ENCODE data around the gene ZNF407.

Gene ZNF407

GRCh38 chr18:75031717-75032317, 434.1 kb downstream of the ZNF407 start:
- no peaks in the 10 kb centered on the region for H3K9me3 Mint-ChIP-seq
- H3K36me3 Mint-ChIP-seq = peaks cover 18% of the 10 kb centered on the region
- H3K4me3 Mint-ChIP-seq = no peak overlapping the region
- H3K27me3 Mint-ChIP-seq = no peaks in the 10 kb centered on the region
- H3K27ac Mint-ChIP-seq = no peak overlapping the region
- H3K4me1 Mint-ChIP-seq = peaks cover 4% of the 10 kb centered on the region
- DNase-seq (ENCODE audit: low spot score in 2 of 2) (no peak), ATAC-seq (ENCODE audit: low read depth) (no peak)

GRCh38 chr18:75033516-75033915, 435.8 kb downstream of the ZNF407 start:
- H3K27ac Mint-ChIP-seq = no peak overlapping the region
- H3K9me3 Mint-ChIP-seq = no peaks in the 10 kb centered on the region
- peaks cover 11% of the 10 kb centered on the region for H3K36me3 Mint-ChIP-seq
- H3K4me1 Mint-ChIP-seq = peaks cover 4% of the 10 kb centered on the region
- H3K4me3 Mint-ChIP-seq = no peak overlapping the region
- DNase-seq (ENCODE audit: low spot score in 2 of 2) = no peak
- ATAC-seq (ENCODE audit: low read depth) = no peak
- H3K27me3 Mint-ChIP-seq = no peaks in the 10 kb centered on the region

GRCh38 chr18:75034937-75035336, 437.3 kb downstream of the ZNF407 start:
- Mint-ChIP-seq H3K27me3 (no peaks in the 10 kb centered on the region), H3K27ac (no peak overlapping the region), H3K4me1 (no peaks in the 10 kb centered on the region), H3K9me3 (no peaks in the 10 kb centered on the region), H3K36me3 (peaks cover 10% of the 10 kb centered on the region), H3K4me3 (no peak overlapping the region)
- ATAC-seq (ENCODE audit: low read depth) (no peak), DNase-seq (ENCODE audit: low spot score in 2 of 2) (no peak)

DNA sequence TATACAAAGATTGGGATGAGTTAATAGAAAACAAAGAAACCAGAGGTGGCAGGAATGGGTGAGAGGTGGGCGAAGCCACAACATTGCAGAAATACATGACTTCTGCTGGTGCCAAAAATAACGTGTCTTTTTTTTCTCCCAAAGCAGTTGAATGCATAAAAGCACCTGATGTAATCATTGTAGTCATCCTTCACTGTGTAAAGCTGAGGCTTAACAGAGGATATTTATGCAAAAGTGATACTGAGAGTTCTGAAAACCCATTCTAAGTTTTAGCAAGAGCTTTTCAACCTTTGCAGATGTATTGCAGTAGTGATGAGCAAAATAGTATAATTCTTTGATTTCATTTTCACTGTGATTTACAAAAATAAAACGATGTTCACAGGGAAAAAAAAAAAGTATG, 438.3 kb downstream of the ZNF407 start:
- Mint-ChIP-seq H3K27ac (no peak overlapping the region), H3K36me3 (peaks cover 10% of the 10 kb centered on the region), H3K27me3 (no peaks in the 10 kb centered on the region), H3K4me1 (no peaks in the 10 kb centered on the region), H3K4me3 (no peak overlapping the region), H3K9me3 (no peaks in the 10 kb centered on the region)
- ATAC-seq (ENCODE audit: low read depth) (no peak), DNase-seq (ENCODE audit: low spot score in 2 of 2) (no peak)

DNA sequence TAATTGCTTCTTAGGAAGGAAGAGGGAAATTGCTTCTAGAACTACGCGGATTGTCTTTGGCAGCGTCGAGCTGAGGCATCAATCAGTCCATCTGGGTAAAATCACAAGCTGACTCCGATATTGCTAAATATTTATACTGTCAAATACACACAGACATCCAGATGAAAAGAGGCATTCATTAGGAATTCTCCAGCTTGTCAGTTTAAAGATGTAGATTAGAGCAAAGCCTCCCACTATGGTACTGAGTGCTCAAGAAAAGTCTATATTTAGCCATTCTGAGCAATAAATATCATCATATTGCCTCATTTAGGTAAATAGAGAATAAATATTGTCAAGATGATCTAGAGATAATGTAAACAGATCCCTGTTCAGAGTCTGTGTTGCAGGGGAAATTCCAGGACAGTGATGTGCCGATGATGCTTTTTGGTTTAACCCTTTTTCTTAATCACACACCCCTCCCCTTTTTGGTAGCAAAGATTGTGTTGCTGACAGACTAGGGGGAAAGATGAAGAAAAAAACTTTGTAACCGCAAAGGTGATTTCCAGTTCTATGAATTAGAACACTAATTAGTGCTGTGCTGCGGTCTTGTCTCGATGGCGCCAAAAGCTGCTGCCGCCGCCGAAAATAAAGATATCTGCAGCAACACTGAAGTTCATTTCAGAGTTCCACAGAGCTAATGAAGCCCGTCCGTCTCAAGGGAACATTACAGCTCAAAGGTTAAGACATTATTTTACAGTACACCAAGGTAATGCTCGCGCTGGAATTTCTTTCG, 439.4 kb downstream of the ZNF407 start:
- Mint-ChIP-seq H3K9me3 (no peaks in the 10 kb centered on the region), H3K4me1 (peaks cover 3% of the 10 kb centered on the region), H3K27me3 (no peaks in the 10 kb centered on the region), H3K4me3 (no peak overlapping the region), H3K36me3 (peaks cover 10% of the 10 kb centered on the region), H3K27ac (no peak overlapping the region)
- ATAC-seq (ENCODE audit: low read depth) (no peak), DNase-seq (ENCODE audit: low spot score in 2 of 2) (no peak)

GRCh38 chr18:75037689-75037955, 440.0 kb downstream of the ZNF407 start:
- no peak overlapping the region for H3K4me3 Mint-ChIP-seq
- H3K27ac Mint-ChIP-seq = no peak overlapping the region
- ATAC-seq (ENCODE audit: low read depth) = no peak
- H3K9me3 Mint-ChIP-seq = no peaks in the 10 kb centered on the region
- no peaks in the 10 kb centered on the region for H3K27me3 Mint-ChIP-seq
- peaks cover 11% of the 10 kb centered on the region for H3K36me3 Mint-ChIP-seq
- DNase-seq (ENCODE audit: low spot score in 2 of 2) = no peak
- peaks cover 3% of the 10 kb centered on the region for H3K4me1 Mint-ChIP-seq

GRCh38 chr18:75041586-75041985, 443.9 kb downstream of the ZNF407 start:
- Mint-ChIP-seq H3K36me3 (peaks cover 6% of the 10 kb centered on the region), H3K27me3 (no peaks in the 10 kb centered on the region), H3K4me1 (peaks cover 3% of the 10 kb centered on the region), H3K4me3 (no peak overlapping the region), H3K9me3 (no peaks in the 10 kb centered on the region), H3K27ac (no peak overlapping the region)
- ATAC-seq (ENCODE audit: low read depth) (no peak), DNase-seq (ENCODE audit: low spot score in 2 of 2) (no peak)

DNA sequence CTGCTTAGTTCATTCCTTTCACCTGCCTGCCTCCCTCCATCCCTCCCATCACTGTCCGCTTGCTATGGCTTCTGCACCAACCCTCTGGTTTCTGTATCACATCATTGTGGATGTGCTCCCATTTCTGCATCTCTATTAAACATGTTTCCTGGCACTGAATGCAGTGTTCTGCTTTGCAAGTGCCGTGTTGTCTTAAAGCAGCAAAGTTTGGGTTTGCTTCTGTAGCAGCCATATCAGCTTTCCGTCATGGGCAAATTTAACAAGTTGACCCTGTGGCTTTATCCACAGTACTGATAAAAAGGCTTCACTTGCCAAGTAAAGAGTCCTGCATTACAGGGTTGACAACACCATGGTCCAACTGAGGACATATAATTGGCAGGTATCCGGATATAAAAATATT, 445.8 kb downstream of the ZNF407 start:
- ATAC-seq (ENCODE audit: low read depth) (no peak), DNase-seq (ENCODE audit: low spot score in 2 of 2) (no peak)
- peaks cover 11% of the 10 kb centered on the region for H3K36me3 Mint-ChIP-seq
- H3K27me3 Mint-ChIP-seq = no peaks in the 10 kb centered on the region
- no peak overlapping the region for H3K4me3 Mint-ChIP-seq
- no peaks in the 10 kb centered on the region for H3K9me3 Mint-ChIP-seq
- H3K4me1 Mint-ChIP-seq = peaks cover 3% of the 10 kb centered on the region
- H3K27ac Mint-ChIP-seq = no peak overlapping the region

DNA sequence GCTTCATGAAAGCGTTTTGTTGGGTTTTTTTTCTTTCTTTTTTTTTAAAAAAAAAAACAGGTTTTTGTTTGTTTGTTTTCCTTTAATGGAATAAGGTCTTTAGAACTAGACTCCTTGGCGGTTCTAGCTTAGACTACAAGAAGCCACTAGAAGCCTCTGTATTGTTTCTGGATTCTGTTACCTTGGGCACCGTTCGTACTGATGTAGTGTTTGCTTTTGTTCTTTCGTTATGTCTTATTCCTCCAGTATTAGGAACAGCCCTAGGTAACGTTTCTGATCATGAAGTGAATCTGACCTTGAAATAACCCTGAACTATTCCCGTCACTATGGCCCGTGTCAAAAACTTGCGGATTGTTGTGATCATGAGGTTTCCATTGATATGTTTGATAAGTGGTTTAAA, 446.6 kb downstream of the ZNF407 start:
- Mint-ChIP-seq H3K4me3 (no peak overlapping the region), H3K27ac (no peak overlapping the region), H3K27me3 (no peaks in the 10 kb centered on the region), H3K4me1 (peaks cover 3% of the 10 kb centered on the region), H3K9me3 (no peaks in the 10 kb centered on the region), H3K36me3 (peaks cover 11% of the 10 kb centered on the region)
- DNase-seq (ENCODE audit: low spot score in 2 of 2) (no peak), ATAC-seq (ENCODE audit: low read depth) (no peak)

GRCh38 chr18:75044791-75045190, 447.1 kb downstream of the ZNF407 start:
- Mint-ChIP-seq H3K27ac (no peak overlapping the region), H3K4me3 (no peak overlapping the region), H3K4me1 (peaks cover 3% of the 10 kb centered on the region), H3K27me3 (no peaks in the 10 kb centered on the region), H3K36me3 (peaks cover 14% of the 10 kb centered on the region), H3K9me3 (no peaks in the 10 kb centered on the region)
- ATAC-seq (ENCODE audit: low read depth) (no peak), DNase-seq (ENCODE audit: low spot score in 2 of 2) (no peak)

DNA sequence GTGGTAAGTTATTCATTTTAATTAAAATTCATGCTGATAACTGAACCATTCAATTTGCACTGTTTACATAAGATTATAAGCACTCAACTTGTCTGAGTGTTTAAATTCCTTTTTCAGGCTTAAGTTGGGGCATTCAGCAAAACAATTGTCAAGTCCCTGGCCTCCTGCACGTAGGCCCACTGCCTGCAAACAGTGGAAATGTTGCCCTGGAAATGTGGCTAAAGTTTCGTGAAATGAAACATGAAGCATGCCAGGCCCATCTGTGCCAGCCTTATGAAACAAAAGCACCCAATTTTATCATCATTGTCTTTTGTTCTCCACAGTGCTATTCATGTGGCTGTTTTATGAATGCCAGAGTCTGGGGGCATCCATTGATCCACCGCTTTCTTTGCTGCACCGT, 447.6 kb downstream of the ZNF407 start:
- Mint-ChIP-seq H3K27ac (no peak overlapping the region), H3K4me3 (no peak overlapping the region), H3K27me3 (no peaks in the 10 kb centered on the region), H3K9me3 (no peaks in the 10 kb centered on the region), H3K36me3 (peaks cover 14% of the 10 kb centered on the region), H3K4me1 (peaks cover 3% of the 10 kb centered on the region)
- DNase-seq (ENCODE audit: low spot score in 2 of 2) (no peak), ATAC-seq (ENCODE audit: low read depth) (no peak)

GRCh38 chr18:75047240-75047961, 449.7 kb downstream of the ZNF407 start:
- Mint-ChIP-seq H3K27ac (no peak overlapping the region), H3K9me3 (no peaks in the 10 kb centered on the region), H3K36me3 (peaks cover 14% of the 10 kb centered on the region), H3K4me3 (no peak overlapping the region), H3K27me3 (no peaks in the 10 kb centered on the region), H3K4me1 (no peaks in the 10 kb centered on the region)
- DNase-seq (ENCODE audit: low spot score in 2 of 2) (no peak), ATAC-seq (ENCODE audit: low read depth) (no peak)

DNA sequence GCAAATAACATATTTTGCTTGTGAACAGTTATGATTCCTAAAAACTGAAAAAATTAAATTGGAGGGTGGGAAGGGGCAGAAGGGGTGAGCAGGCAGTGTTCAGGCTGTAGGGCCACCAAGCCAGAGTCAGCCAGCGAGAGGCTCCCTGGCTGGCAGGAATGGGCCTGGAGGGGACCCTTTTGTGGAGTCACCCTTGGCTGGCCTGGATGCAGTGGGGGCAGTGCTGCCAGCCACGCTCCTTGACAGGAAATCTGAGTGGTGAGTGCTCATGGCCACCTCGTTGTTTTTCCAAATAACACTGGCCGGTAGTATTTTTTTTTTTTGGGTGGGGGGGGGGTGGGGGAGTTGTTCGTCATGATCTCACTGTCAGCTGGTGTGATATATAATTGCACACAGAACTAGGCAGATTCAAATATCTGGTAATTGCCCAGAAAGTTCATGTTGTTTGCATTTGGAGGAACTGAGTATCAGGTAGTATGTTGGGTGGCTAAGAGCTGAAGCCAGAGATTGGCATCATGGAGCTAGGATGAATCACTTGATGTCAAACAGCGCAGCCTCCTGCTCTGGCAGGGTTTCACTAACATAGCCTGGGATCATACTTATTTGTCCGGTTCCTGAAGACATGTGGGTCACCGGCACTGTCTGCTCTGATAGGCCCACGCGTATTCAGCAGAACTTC, 451.2 kb downstream of the ZNF407 start:
- Mint-ChIP-seq H3K36me3 (peaks cover 9% of the 10 kb centered on the region), H3K9me3 (no peaks in the 10 kb centered on the region), H3K4me3 (no peak overlapping the region), H3K27ac (no peak overlapping the region), H3K27me3 (no peaks in the 10 kb centered on the region), H3K4me1 (no peaks in the 10 kb centered on the region)
- DNase-seq (ENCODE audit: low spot score in 2 of 2) (no peak), ATAC-seq (ENCODE audit: low read depth) (no peak)

GRCh38 chr18:75049455-75049789, 451.8 kb downstream of the ZNF407 start:
- peaks cover 9% of the 10 kb centered on the region for H3K36me3 Mint-ChIP-seq

More at GRCh38 chr18:75049455-75049789, 451.8 kb downstream of the ZNF407 start:
- Mint-ChIP-seq H3K4me3 (no peak overlapping the region), H3K4me1 (no peaks in the 10 kb centered on the region), H3K27ac (no peak overlapping the region), H3K9me3 (no peaks in the 10 kb centered on the region), H3K27me3 (no peaks in the 10 kb centered on the region)
- DNase-seq (ENCODE audit: low spot score in 2 of 2) = no peak
- ATAC-seq (ENCODE audit: low read depth) = no peak

All from memory B cell (primary cell).